H9 (cell line): Measurements from ENCODE around the gene SMTNL2. TPM values are rescaled to one million over a fixed set of nuclear protein-coding genes. Genes with fewer than 3 reads are reported as not detected.
"Not testable (repeated sequence)": the region's sequence is repeated elsewhere in the genome, so short reads cannot be mapped to it uniquely, and the experiment has no call there.

Experiments used
- DNase-seq: peaks from one replicate; pipeline ENCODE4 v3.0.0-alpha.2; 2017
- H2AFZ ChIP-seq: one replicate; pipeline ENCODE4 v1.6.1; 2013; ENCODE audit warnings: mild to moderate bottlenecking, low read length, control low read depth, moderate library complexity
- H2AK5ac ChIP-seq: 2 replicates; pipeline ENCODE4 v1.6.1; 2013; ENCODE audit warnings: low read length, control low read depth, mixed read lengths; ENCODE audit not compliant: insufficient read length
- H2BK120ac ChIP-seq: one replicate; pipeline ENCODE4 v1.6.1; 2013; ENCODE audit warnings: low read depth, mild to moderate bottlenecking, low read length, control low read depth, inconsistent platforms; ENCODE audit not compliant: poor library complexity, severe bottlenecking
- H2BK12ac ChIP-seq: 2 replicates; pipeline ENCODE4 v1.6.1; 2013; ENCODE audit warnings: low read length, control low read depth, mixed read lengths, low read depth; ENCODE audit not compliant: insufficient read length
- H2BK15ac ChIP-seq: 2 replicates; pipeline ENCODE4 v1.6.1; 2013; ENCODE audit warnings: low read depth, low read length, control low read depth
- H2BK20ac ChIP-seq: one replicate; pipeline ENCODE4 v1.6.1; 2013; ENCODE audit warnings: low read depth, mild to moderate bottlenecking, low read length, control low read depth, inconsistent platforms; ENCODE audit not compliant: poor library complexity, severe bottlenecking
- H2BK5ac ChIP-seq: 2 replicates; pipeline ENCODE4 v1.6.1; 2013; ENCODE audit warnings: low read length, control low read depth, mixed read lengths; ENCODE audit not compliant: insufficient read length
- H3K14ac ChIP-seq: 2 replicates; pipeline ENCODE4 v1.6.1; 2013; ENCODE audit warnings: low read length, control low read depth; ENCODE audit not compliant: insufficient read depth
- H3K18ac ChIP-seq: 2 replicates; pipeline ENCODE4 v1.6.1; 2013; ENCODE audit warnings: low read depth, mild to moderate bottlenecking, mixed read lengths, low read length, control low read depth; ENCODE audit not compliant: insufficient read length
- H3K23ac ChIP-seq: 2 replicates; pipeline ENCODE4 v1.6.1; 2013; ENCODE audit warnings: low read length, control low read depth, mixed read lengths, low read depth; ENCODE audit not compliant: insufficient read length
- H3K23me2 ChIP-seq: 2 replicates; pipeline ENCODE4 v1.6.1; 2013; ENCODE audit warnings: low read depth, mild to moderate bottlenecking, mixed read lengths, low read length, control low read depth; ENCODE audit not compliant: insufficient read length, poor library complexity, severe bottlenecking
- H3K27ac ChIP-seq: 2 replicates; pipeline ENCODE4 v1.5.1; 2013; ENCODE audit warnings: low read length, control low read depth, mixed read lengths, low read depth; ENCODE audit not compliant: insufficient read length
- H3K27me3 ChIP-seq: 2 replicates; pipeline ENCODE4 v1.6.1; 2013; ENCODE audit warnings: low read length, control low read depth, inconsistent platforms; ENCODE audit not compliant: insufficient read depth
- H3K4ac ChIP-seq: 2 replicates; pipeline ENCODE4 v1.6.1; 2013; ENCODE audit warnings: low read depth, mild to moderate bottlenecking, control low read depth, inconsistent platforms, low read length, moderate library complexity
- H3K4me1 ChIP-seq: 2 replicates; pipeline ENCODE4 v1.6.1; 2013; ENCODE audit warnings: low read length, control low read depth, inconsistent platforms; ENCODE audit not compliant: insufficient read depth
- H3K4me2 ChIP-seq: 2 replicates; pipeline ENCODE4 v1.6.1; 2013; ENCODE audit warnings: low read length, control low read depth, mixed read lengths; ENCODE audit not compliant: insufficient read length, insufficient read depth
- H3K56ac ChIP-seq: 2 replicates; pipeline ENCODE4 v1.6.1; 2013; ENCODE audit warnings: low read depth, mild to moderate bottlenecking, mixed read lengths, low read length, control low read depth; ENCODE audit not compliant: insufficient read length
- H3K79me1 ChIP-seq: 2 replicates; pipeline ENCODE4 v1.6.1; 2013; ENCODE audit warnings: low read depth, mild to moderate bottlenecking, moderate library complexity, low read length, control low read depth, inconsistent platforms; ENCODE audit not compliant: insufficient read depth, poor library complexity, severe bottlenecking
- H3K79me2 ChIP-seq: 2 replicates; pipeline ENCODE4 v1.6.1; 2013; ENCODE audit warnings: low read length, control low read depth, inconsistent platforms; ENCODE audit not compliant: insufficient read depth
- H3K9ac ChIP-seq: 2 replicates; pipeline ENCODE4 v1.6.1; 2013; ENCODE audit warnings: low read length, control low read depth, mixed read lengths; ENCODE audit not compliant: insufficient read length; ENCODE audit errors: extremely low read depth
- H3K9me3 ChIP-seq: one replicate; pipeline ENCODE4 v1.6.1; 2013; ENCODE audit warnings: low read depth, low read length, inconsistent platforms; ENCODE audit not compliant: control insufficient read depth
- H3T11ph ChIP-seq: one replicate; pipeline ENCODE4 v1.6.1; 2013; ENCODE audit warnings: mild to moderate bottlenecking, low read length, control low read depth, inconsistent platforms
- H4K20me1 ChIP-seq: one replicate; pipeline ENCODE4 v1.6.1; 2013; ENCODE audit not compliant: control insufficient read depth, insufficient read length, insufficient read depth
- H4K5ac ChIP-seq: 2 replicates; pipeline ENCODE4 v1.6.1; 2013; ENCODE audit warnings: low read depth, mild to moderate bottlenecking, mixed read lengths, low read length, control low read depth; ENCODE audit not compliant: insufficient read length
- H4K8ac ChIP-seq: replicated peaks from 2 replicates; pipeline ENCODE4 v1.6.1; 2013; ENCODE audit warnings: low read length, control low read depth, mixed read lengths, low read depth; ENCODE audit not compliant: insufficient read length
- H4K91ac ChIP-seq: 2 replicates; pipeline ENCODE4 v1.6.1; 2013; ENCODE audit warnings: low read depth, mild to moderate bottlenecking, moderate library complexity, mixed read lengths, low read length, control low read depth; ENCODE audit not compliant: insufficient read length
- H3K27ac Mint-ChIP-seq, 3 experiments: 2 replicates in 2 of 3; 3 replicates in 1 of 3; pipeline ENCODE4 v1.8.0; 2020 to 2021; ENCODE audit warnings: mixed read lengths in 3 of 3, mild to moderate bottlenecking in 1 of 3, moderate library complexity in 1 of 3
- H3K27me3 Mint-ChIP-seq: 2 replicates; pipeline ENCODE4 v1.8.0; 2021; ENCODE audit warnings: low read depth, mild to moderate bottlenecking, moderate library complexity, mixed read lengths
- H3K36me3 Mint-ChIP-seq, 3 experiments: 2 replicates in 2 of 3; 3 replicates in 1 of 3; pipeline ENCODE4 v1.8.0; 2020 to 2021; ENCODE audit warnings: low read depth in 3 of 3, mixed read lengths in 3 of 3; ENCODE audit not compliant: insufficient read depth in 1 of 3
- H3K4me1 Mint-ChIP-seq, 2 experiments: 2 replicates each; pipeline ENCODE4 v1.8.0; 2020; ENCODE audit warnings: mixed read lengths in 2 of 2
- H3K4me3 Mint-ChIP-seq, 2 experiments: 2 replicates in 1 of 2; 3 replicates in 1 of 2; pipeline ENCODE4 v1.8.0; 2020 to 2021; ENCODE audit warnings: mild to moderate bottlenecking in 2 of 2, mixed read lengths in 2 of 2, moderate library complexity in 1 of 2
- H3K9me3 Mint-ChIP-seq, 2 experiments: 2 replicates in 1 of 2; 3 replicates in 1 of 2; pipeline ENCODE4 v1.8.0; 2020; ENCODE audit warnings: mild to moderate bottlenecking in 2 of 2, mixed read lengths in 2 of 2, moderate library complexity in 1 of 2
- WGBS: extraction: QIAGEN DNeasy Blood & Tissue Kit; methylation state at CpG from one replicate; pipeline ENCODE4 v1.1.7; 2013; ENCODE audit warnings: missing lambda C conversion rate, low lambda C conversion rate, mixed read lengths; ENCODE audit not compliant: insufficient read length; ENCODE audit errors: extremely low coverage; 5-methylcytosine and 5-hydroxymethylcytosine counted together
- total RNA-seq: library from RNA; stranded (reverse); gene quantifications from 2 replicates; pipeline ENCODE4 v1.2.1, GENCODE V29; 2021
- TF ChIP-seq, protein P1 (sequence below): fragments of 200-600 bp; sonication (generic); conservative IDR thresholded peaks from 3 replicates; pipeline ENCODE4 v1.8.0; 2021; ENCODE audit warnings: antibody characterized with exemption, mild to moderate bottlenecking

SMTNL2 gene
- total RNA-seq, 1 experiment from 2014 or later, result 0.77 TPM

DNA sequence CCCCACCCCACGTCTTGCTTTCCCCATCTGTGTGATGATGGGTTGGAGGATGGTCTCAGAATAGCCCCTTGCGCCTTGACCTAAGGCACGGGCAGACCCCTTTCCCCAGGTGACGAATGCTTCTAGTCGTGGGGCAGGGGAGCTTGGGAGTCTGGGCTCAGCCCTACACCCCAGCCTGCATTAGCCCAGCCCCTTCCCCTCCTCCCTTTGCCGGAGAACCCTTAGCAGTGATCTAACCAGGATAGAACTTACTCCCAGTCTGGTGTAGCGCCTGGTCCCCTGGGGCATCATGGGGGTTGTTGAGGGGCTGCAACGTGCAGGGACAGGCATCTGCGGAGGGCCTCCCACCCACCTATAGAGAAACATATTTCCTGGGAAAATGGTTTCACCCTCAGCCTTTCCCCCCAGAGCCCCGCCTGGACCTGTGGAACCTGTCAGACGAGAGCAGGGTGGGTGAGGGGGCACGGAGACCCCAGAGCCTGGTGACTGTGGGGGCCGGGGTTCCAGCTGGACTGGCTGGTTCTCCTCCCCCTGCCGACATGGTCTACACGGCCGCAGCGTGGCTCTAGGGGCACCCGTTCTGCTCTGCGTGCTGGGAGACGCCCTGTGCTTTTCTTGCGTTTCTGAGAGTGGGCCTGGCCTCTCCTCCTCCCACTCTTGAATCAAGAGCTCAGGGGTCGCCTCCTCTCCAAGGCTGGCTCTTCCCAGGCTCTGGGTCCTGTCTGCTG, 4.7 kb downstream of the SMTNL2 start:
- no peaks in the 10 kb centered on the region; a peak in 1 of 7 replicates for H3K36me3 Mint-ChIP-seq
- H3K27ac Mint-ChIP-seq, result no peak overlapping the region

DNA sequence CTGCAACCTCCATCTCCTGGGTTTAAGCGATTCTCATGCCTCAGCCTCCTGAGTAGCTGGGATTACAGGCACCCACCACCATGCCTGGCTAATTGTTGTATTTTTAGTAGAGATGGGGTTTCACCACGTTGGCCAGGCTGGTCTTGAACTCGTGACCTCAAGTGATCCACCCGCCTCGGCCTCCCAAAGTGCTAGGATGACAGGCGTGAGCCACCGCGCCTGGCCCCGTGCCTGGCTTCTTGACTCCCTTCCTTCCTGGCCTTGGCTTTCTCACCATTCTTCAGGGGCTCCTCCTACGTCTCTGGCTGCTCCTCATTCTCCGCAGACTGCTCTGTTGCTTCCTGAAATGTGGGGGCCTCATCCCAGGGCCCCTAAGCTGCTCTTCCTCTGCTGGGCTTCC, 5.7 kb downstream of the SMTNL2 start:
- not testable (repeated sequence) for H3K18ac ChIP-seq, H3K4me2 ChIP-seq, H2BK120ac ChIP-seq, H3K79me2 ChIP-seq, H2BK12ac ChIP-seq, H3K4me1 ChIP-seq, DNase-seq, H3K23me2 ChIP-seq, H3K23ac ChIP-seq, H3K79me1 ChIP-seq, H3K27ac Mint-ChIP-seq, H3K4ac ChIP-seq, H3K9me3 Mint-ChIP-seq, H4K91ac ChIP-seq, H2BK15ac ChIP-seq, H4K8ac ChIP-seq, H2AFZ ChIP-seq, H3K14ac ChIP-seq, H3K56ac ChIP-seq, H3K9me3 ChIP-seq, H3K27ac ChIP-seq, H3K9ac ChIP-seq, H3K36me3 Mint-ChIP-seq, H4K20me1 ChIP-seq, H3T11ph ChIP-seq, H2AK5ac ChIP-seq, H4K5ac ChIP-seq, H2BK20ac ChIP-seq, H2BK5ac ChIP-seq, H3K4me3 Mint-ChIP-seq, H3K27me3 ChIP-seq
- WGBS, result no CpG with 5 or more reads among the region's 11 CpGs
- H3K4me1 Mint-ChIP-seq, result peaks cover 4 to 21% of the 10 kb centered on the region in 2 experiments
- peaks cover 44% of the 10 kb centered on the region for H3K27me3 Mint-ChIP-seq

More for the DNA sequence above, 4.7 kb downstream of the SMTNL2 start:
- Histone ChIP-seq H2BK5ac (no peak overlapping the region), H3K18ac (no peak overlapping the region), H4K91ac (no peak overlapping the region), H2BK20ac (no peak overlapping the region), H2BK15ac (no peak overlapping the region), H3K79me1 (no peaks in the 10 kb centered on the region), H2AK5ac (no peak overlapping the region), H4K20me1 (peaks cover 2% of the 10 kb centered on the region), H3K23ac (no peak overlapping the region), H2BK120ac (no peak overlapping the region), H3K9ac (no peak overlapping the region), H3T11ph (no peak overlapping the region), H2BK12ac (no peak overlapping the region), H3K4me1 (no peaks in the 10 kb centered on the region), H2AFZ (no peak overlapping the region), H3K27ac (no peak overlapping the region), H3K27me3 (peaks cover 7% of the 10 kb centered on the region; the same call in 1 of the 2 replicates), H4K8ac (no peak overlapping the region), H3K4me2 (no peak overlapping the region), H3K14ac (no peak overlapping the region; the same call in 1 of the 2 replicates), H3K4ac (no peak overlapping the region), H4K5ac (no peak overlapping the region), H3K56ac (no peak overlapping the region), H3K23me2 (peaks cover 4% of the 10 kb centered on the region), H3K79me2 (no peaks in the 10 kb centered on the region), H3K9me3 (no peaks in the 10 kb centered on the region)
- H3K4me1 Mint-ChIP-seq, result peaks cover 2 to 16% of the 10 kb centered on the region in 2 experiments
- WGBS, result no CpG with 5 or more reads among the region's 22 CpGs
- no peak overlapping the region for H3K4me3 Mint-ChIP-seq
- TF ChIP-seq, protein P1, sequence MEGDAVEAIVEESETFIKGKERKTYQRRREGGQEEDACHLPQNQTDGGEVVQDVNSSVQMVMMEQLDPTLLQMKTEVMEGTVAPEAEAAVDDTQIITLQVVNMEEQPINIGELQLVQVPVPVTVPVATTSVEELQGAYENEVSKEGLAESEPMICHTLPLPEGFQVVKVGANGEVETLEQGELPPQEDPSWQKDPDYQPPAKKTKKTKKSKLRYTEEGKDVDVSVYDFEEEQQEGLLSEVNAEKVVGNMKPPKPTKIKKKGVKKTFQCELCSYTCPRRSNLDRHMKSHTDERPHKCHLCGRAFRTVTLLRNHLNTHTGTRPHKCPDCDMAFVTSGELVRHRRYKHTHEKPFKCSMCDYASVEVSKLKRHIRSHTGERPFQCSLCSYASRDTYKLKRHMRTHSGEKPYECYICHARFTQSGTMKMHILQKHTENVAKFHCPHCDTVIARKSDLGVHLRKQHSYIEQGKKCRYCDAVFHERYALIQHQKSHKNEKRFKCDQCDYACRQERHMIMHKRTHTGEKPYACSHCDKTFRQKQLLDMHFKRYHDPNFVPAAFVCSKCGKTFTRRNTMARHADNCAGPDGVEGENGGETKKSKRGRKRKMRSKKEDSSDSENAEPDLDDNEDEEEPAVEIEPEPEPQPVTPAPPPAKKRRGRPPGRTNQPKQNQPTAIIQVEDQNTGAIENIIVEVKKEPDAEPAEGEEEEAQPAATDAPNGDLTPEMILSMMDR, result no peak
- peaks cover 46% of the 10 kb centered on the region for H3K27me3 Mint-ChIP-seq
- DNase-seq, result no peak
- no peaks in the 10 kb centered on the region for H3K9me3 Mint-ChIP-seq
